ENCODE data around the gene FDPS. TPM values are rescaled to one million over a fixed set of nuclear protein-coding genes. Genes with fewer than 3 reads are reported as not detected.

FDPS gene
- total and polyA plus RNA-seq, 2 donors: 73.1 to 92.6 TPM

DNA sequence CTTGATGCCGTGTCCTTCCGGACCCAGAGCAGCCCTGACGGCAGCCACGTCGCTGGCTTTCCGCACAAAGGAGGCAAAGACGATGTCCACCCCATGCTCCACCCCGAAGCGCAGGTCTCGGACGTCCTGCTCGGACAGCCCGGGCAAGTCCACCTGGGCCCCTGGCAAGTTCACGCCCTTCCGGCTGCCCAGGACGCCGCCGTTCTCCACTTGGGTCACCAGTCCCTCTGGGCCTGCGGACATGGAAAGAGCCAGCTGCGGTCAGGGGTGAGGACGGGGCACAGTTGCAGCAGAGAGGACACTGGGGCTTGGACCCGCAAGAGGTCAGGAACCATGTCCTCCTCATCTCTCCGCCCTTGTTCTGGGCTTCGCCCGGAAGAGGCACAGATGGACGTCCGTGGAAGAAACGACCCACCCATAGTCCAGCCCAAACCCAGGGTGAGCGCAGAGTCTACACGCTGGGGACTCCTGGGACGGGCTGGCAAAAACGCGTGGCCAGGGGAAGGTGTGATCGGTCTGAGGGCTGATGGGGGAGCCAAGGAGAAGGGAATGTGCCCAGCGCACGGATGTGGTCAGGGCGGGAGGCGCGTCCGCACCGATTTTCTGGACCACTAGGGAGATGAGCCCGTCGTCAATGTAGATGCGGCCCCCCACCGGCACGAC lies 14.0 kb upstream of the FDPS start:
- no peaks in the 10 kb centered on the region for H3K4me1 ChIP-seq (ENCODE audit: insufficient read depth)
- no peak overlapping the region for H3K27ac ChIP-seq (ENCODE audit: low read depth)
- no peak overlapping the region for H3K4me3 ChIP-seq (ENCODE audit: low read depth, low read length)
- DNase-seq (ENCODE audit: extremely low spot score): no peak
- 38% methylated on average over 46 of the region's 46 CpGs for WGBS
- no peaks in the 10 kb centered on the region for H3K36me3 ChIP-seq (ENCODE audit: insufficient read depth)

DNA sequence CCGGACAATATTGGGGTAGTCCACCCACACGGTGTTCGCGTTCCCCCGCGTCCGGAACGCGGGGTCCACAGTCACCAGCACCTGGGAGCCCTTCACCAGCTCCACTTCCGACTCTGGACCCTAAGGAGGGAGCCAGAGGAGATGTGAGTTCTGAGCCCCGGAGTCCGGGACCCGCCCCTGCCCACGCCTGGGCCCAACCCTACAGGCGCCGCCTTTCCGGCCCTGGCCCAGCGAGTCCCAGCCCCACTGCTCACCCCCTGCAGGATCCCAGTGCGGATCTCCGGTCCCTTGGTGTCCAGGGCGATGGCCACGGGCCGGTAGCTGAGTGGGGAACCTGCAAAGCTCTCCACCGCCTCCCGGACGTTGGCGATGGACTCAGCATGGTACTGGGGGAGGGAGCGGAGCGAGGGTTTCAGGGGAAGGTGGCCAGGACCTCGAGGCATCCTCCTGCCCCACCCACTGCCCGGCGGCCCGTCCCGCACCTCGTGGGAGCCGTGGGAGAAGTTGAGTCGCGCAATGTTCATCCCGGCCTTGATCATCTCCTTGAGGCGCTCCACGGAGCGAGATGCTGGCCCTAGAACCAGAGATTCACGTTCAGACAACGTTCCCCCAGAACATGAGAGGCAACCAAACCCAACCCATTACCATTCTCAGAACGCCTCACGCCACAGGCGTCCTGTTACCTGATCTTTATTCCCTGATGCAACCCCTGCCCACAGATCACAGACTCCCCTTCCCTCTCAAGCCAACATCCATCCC lies 13.3 kb upstream of the FDPS start:
- whole genome bisulfite sequencing: 9% methylated on average over 47 of the region's 47 CpGs
- no peak overlapping the region for H3K27ac ChIP-seq (ENCODE audit: low read depth)
- DNase-seq (ENCODE audit: extremely low spot score): no peak
- no peak overlapping the region for H3K4me3 ChIP-seq (ENCODE audit: low read depth, low read length)
- no peaks in the 10 kb centered on the region for H3K4me1 ChIP-seq (ENCODE audit: insufficient read depth)
- no peaks in the 10 kb centered on the region for H3K36me3 ChIP-seq (ENCODE audit: insufficient read depth)

- Histone ChIP-seq H3K4me1 (ENCODE audit: insufficient read depth) (no peaks in the 10 kb centered on the region), H3K36me3 (ENCODE audit: insufficient read depth) (no peaks in the 10 kb centered on the region), H3K4me3 (ENCODE audit: low read depth, low read length) (no peak overlapping the region), H3K27ac (ENCODE audit: low read depth) (no peak overlapping the region)
- WGBS: 86% methylated on average over 7 of the region's 7 CpGs
- no peak for DNase-seq (ENCODE audit: extremely low spot score)
Observed at GRCh38 chr1:155295942-155296267, 12.8 kb upstream of the FDPS start.

DNA sequence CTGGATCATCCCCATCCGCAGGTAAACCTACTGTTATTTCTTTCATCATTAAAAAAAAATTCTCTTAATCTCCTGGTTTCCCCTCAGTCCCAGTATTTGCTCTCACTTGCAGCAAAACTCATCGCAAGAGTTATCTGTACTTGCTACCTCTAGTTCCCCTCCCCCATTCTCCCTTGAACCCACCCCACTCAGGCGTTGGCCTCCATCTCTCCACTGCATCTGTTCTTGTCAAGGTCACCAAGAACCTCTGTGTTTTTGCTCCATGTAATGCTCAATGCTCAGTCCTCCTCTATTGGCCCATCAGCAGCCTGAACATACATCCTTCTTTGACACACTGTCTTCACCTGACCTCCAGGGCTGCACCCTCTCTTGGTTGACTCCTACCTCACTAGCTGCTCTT lies 12.0 kb upstream of the FDPS start:
- no peaks in the 10 kb centered on the region for H3K4me1 ChIP-seq (ENCODE audit: insufficient read depth)
- 71% methylated on average over 3 of the region's 3 CpGs for WGBS
- no peak for DNase-seq (ENCODE audit: extremely low spot score)
- H3K4me3 ChIP-seq (ENCODE audit: low read depth, low read length): no peak overlapping the region
- H3K36me3 ChIP-seq (ENCODE audit: insufficient read depth): no peaks in the 10 kb centered on the region
- no peak overlapping the region for H3K27ac ChIP-seq (ENCODE audit: low read depth)

DNA sequence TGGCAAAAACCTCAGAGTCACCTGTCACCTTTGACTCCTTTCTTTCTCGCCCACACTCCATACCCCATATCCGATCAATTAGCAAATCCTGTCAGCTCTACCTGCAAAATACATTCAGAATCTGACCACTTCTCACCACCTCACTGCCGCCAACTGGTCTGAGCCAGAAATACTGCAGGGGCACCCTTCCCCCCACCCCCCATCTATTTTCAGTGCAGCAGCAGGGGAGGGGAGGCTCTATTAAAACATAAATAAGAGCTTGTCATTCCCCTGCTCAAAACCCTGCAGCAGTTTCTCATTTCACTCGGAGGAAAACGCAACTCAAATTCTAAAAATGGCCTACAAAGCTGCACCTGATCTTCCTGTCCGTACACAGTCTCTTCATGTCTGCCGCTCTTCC lies 11.3 kb upstream of the FDPS start:
- Histone ChIP-seq H3K4me3 (ENCODE audit: low read depth, low read length) (no peak overlapping the region), H3K4me1 (ENCODE audit: insufficient read depth) (no peaks in the 10 kb centered on the region), H3K36me3 (ENCODE audit: insufficient read depth) (no peaks in the 10 kb centered on the region), H3K27ac (ENCODE audit: low read depth) (no peak overlapping the region)
- 66% methylated on average over 7 of the region's 7 CpGs for WGBS
- no peak for DNase-seq (ENCODE audit: extremely low spot score)

DNA sequence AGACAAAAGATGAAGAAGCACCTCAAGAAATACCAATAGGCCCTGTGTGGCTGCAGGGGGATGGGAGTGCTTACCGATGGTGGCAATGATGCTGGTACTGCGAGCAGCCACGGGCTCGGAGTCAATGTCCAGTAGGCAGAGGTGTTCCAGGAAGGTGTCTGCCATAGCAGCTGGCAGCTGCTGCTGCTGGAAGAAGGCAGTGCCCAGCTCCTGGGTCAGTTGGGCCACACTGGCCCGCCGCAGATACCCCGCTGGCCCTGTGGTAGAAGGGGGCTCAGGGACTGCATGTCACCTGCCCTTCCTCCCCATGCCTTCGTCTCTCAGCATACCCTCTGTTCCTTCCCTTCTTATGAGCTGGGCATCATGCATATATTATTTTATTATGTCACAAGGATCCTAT lies 8.6 kb upstream of the FDPS start:
- WGBS: 90% methylated on average over 8 of the region's 8 CpGs
- Histone ChIP-seq H3K4me1 (ENCODE audit: insufficient read depth) (no peaks in the 10 kb centered on the region), H3K4me3 (ENCODE audit: low read depth, low read length) (no peak overlapping the region), H3K36me3 (ENCODE audit: insufficient read depth) (no peaks in the 10 kb centered on the region), H3K27ac (ENCODE audit: low read depth) (no peak overlapping the region)
- no peak for DNase-seq (ENCODE audit: extremely low spot score)

GRCh38 chr1:155300553-155301329 lies 7.9 kb upstream of the FDPS start:
- Histone ChIP-seq H3K36me3 (ENCODE audit: insufficient read depth) (no peaks in the 10 kb centered on the region), H3K27ac (ENCODE audit: low read depth) (no peak overlapping the region), H3K4me1 (ENCODE audit: insufficient read depth) (no peaks in the 10 kb centered on the region), H3K4me3 (ENCODE audit: low read depth, low read length) (no peak overlapping the region)
- 86% methylated on average over 9 of the region's 9 CpGs for WGBS
- no peak for DNase-seq (ENCODE audit: extremely low spot score)

- WGBS: 82% methylated on average over 5 of the region's 5 CpGs
- Histone ChIP-seq H3K4me1 (ENCODE audit: insufficient read depth) (no peaks in the 10 kb centered on the region), H3K36me3 (ENCODE audit: insufficient read depth) (no peaks in the 10 kb centered on the region), H3K27ac (ENCODE audit: low read depth) (no peak within 1 kb of the TSS), H3K4me3 (ENCODE audit: low read depth, low read length) (no peak within 1 kb of the TSS)
- no peak for DNase-seq (ENCODE audit: extremely low spot score)
Observed at GRCh38 chr1:155301342-155301841, 7.3 kb upstream of the FDPS start, which contains the start of gene PKLR. Gene PKLR (minus strand): TSS chr1:155301438. CDS start chr1:155301395, 43 bp downstream.

DNA sequence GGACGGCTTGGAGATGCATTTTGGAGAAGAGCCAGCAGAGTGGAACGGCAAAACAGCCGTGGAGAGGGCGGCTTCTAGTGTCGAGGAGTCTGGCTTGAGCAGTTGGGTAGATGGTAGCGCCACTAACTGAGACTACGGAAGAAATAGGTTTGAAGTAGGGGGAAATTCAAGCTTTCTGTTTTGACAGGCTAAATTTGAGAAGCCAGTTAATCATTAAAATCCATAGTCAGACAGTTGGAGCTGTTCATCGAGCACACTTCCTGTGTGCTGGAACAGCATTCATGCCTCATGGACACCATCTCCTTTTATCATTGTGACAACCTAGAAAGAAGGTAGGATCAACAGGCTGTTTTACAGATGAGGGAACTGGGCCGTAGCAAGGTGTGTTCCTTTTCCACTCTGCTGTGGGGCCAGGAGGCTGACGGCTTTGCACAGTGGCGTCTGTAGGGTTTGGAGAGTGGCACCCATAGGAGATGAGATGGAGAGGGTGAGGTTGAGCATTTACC lies 4.1 kb upstream of the FDPS start:
- H3K4me3 ChIP-seq (ENCODE audit: low read depth, low read length): no peak overlapping the region
- no peak for DNase-seq (ENCODE audit: extremely low spot score)
- peaks cover 1% of the 10 kb centered on the region for H3K4me1 ChIP-seq (ENCODE audit: insufficient read depth)
- H3K27ac ChIP-seq (ENCODE audit: low read depth): no peak overlapping the region
- 78% methylated on average over 11 of the region's 11 CpGs for WGBS
- H3K36me3 ChIP-seq (ENCODE audit: insufficient read depth): no peaks in the 10 kb centered on the region

- no peak overlapping the region for H3K4me3 ChIP-seq (ENCODE audit: low read depth, low read length)
- no peak overlapping the region for H3K27ac ChIP-seq (ENCODE audit: low read depth)
- H3K4me1 ChIP-seq (ENCODE audit: insufficient read depth): peaks cover 3% of the 10 kb centered on the region
- no peak for DNase-seq (ENCODE audit: extremely low spot score)
- 72% methylated on average over 7 of the region's 7 CpGs for WGBS
- H3K36me3 ChIP-seq (ENCODE audit: insufficient read depth): no peaks in the 10 kb centered on the region
Observed at GRCh38 chr1:155305881-155306391, 2.7 kb upstream of the FDPS start.

DNA sequence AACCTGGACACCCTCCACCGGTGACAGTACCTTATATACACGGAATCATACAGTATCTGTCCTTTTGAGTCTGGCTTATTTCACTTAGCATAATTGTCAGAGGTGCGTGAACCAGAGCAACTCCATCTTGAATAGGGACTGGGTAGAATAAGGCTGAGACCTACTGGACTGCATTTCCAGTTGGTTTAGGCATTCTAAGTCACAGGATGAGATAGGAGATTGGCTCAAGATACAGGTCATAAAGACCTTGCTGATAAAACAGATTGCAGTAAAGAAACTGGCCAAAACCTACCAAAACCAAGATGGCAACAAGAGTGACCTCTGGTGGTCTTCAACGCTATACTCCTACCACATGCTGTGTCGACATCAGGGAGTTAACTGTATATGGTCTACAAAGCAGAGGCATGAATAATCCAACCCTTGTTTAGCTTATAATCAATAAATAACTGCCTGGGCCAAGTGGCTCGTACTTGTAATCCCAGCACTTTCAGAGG lies 1.4 kb upstream of the FDPS start:
- no peak for DNase-seq (ENCODE audit: extremely low spot score)
- Histone ChIP-seq H3K4me1 (ENCODE audit: insufficient read depth) (peaks cover 3% of the 10 kb centered on the region), H3K4me3 (ENCODE audit: low read depth, low read length) (no peak overlapping the region), H3K36me3 (ENCODE audit: insufficient read depth) (no peaks in the 10 kb centered on the region), H3K27ac (ENCODE audit: low read depth) (no peak overlapping the region)
- 37% methylated on average over 6 of the region's 6 CpGs for WGBS

GRCh38 chr1:155309423-155310021 lies 856 bp downstream of the FDPS start:
- Histone ChIP-seq H3K4me1 (ENCODE audit: insufficient read depth) (peaks cover 3% of the 10 kb centered on the region), H3K4me3 (ENCODE audit: low read depth, low read length) (peak overlapping the region; percentile 70), H3K36me3 (ENCODE audit: insufficient read depth) (no peaks in the 10 kb centered on the region), H3K27ac (ENCODE audit: low read depth) (no peak overlapping the region)
- 18% methylated on average over 11 of the region's 11 CpGs for WGBS
- DNase-seq (ENCODE audit: extremely low spot score): no peak

DNA sequence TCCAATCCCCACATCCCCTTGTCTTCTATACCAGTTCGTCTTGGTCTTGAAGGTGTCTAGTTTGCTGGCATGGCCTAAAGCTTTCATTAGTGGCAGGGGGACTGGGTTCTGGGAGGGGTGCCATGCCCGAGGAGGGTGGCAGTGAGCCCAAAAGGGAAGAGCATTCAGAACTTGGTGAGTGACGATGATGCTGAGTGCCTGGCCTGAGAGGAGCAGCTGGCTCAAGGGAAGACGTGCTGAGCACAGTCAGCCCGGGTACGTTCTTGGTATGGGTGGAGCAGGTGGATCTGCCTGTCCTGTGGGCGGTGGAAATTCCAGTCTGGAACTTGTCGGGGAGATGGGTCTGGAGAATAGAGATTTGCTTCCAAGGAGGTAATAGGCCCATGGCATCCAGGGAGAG lies 4.6 kb downstream of the FDPS start:
- Histone ChIP-seq H3K36me3 (ENCODE audit: insufficient read depth) (no peaks in the 10 kb centered on the region), H3K27ac (ENCODE audit: low read depth) (no peak overlapping the region), H3K4me3 (ENCODE audit: low read depth, low read length) (no peak overlapping the region), H3K4me1 (ENCODE audit: insufficient read depth) (peaks cover 3% of the 10 kb centered on the region)
- no peak for DNase-seq (ENCODE audit: extremely low spot score)
- WGBS: 83% methylated on average over 8 of the region's 8 CpGs

All from urinary bladder (tissue), 4 donors.